ENCODE results near the gene NFASC. TPM values are rescaled to one million over a fixed set of nuclear protein-coding genes. Genes with fewer than 3 reads are reported as not detected.

The NFASC gene
- total RNA-seq, 1 donor from 2014 or later, result 3.8 TPM

- Mint-ChIP-seq H3K4me1 (ENCODE audit: unreplicated experiment) (peaks cover 14% of the 10 kb centered on the region), H3K4me3 (ENCODE audit: unreplicated experiment) (no peak overlapping the region), H3K9me3 (ENCODE audit: unreplicated experiment) (no peaks in the 10 kb centered on the region), H3K27me3 (ENCODE audit: unreplicated experiment) (peaks cover 2% of the 10 kb centered on the region), H3K27ac (ENCODE audit: unreplicated experiment) (no peak overlapping the region), H3K36me3 (ENCODE audit: low read depth, unreplicated experiment) (peaks cover 2% of the 10 kb centered on the region)
- no peak for TF ChIP-seq CTCF (IDR thresholded peaks at IDR 0.05; ENCODE audit: unreplicated experiment)
- DNase-seq (ENCODE audit: low spot score), result no peak
Observed at GRCh38 chr1:204990059-204990664, 119.5 kb downstream of the NFASC start.

GRCh38 chr1:204990721-204991341, 120.2 kb downstream of the NFASC start:
- Mint-ChIP-seq H3K36me3 (ENCODE audit: low read depth, unreplicated experiment) (no peaks in the 10 kb centered on the region), H3K9me3 (ENCODE audit: unreplicated experiment) (no peaks in the 10 kb centered on the region), H3K27ac (ENCODE audit: unreplicated experiment) (no peak overlapping the region), H3K27me3 (ENCODE audit: unreplicated experiment) (peaks cover 1% of the 10 kb centered on the region), H3K4me1 (ENCODE audit: unreplicated experiment) (peaks cover 14% of the 10 kb centered on the region), H3K4me3 (ENCODE audit: unreplicated experiment) (no peak overlapping the region)
- no peak for TF ChIP-seq CTCF (IDR thresholded peaks at IDR 0.05; ENCODE audit: unreplicated experiment)
- no peak for DNase-seq (ENCODE audit: low spot score)

- DNase-seq (ENCODE audit: low spot score), result no peak
- H3K9me3 Mint-ChIP-seq (ENCODE audit: unreplicated experiment), result no peaks in the 10 kb centered on the region
- no peak overlapping the region for H3K4me3 Mint-ChIP-seq (ENCODE audit: unreplicated experiment)
- TF ChIP-seq CTCF (IDR thresholded peaks at IDR 0.05; ENCODE audit: unreplicated experiment), result no peak
- H3K36me3 Mint-ChIP-seq (ENCODE audit: low read depth, unreplicated experiment), result no peaks in the 10 kb centered on the region
- H3K27me3 Mint-ChIP-seq (ENCODE audit: unreplicated experiment), result peaks cover 4% of the 10 kb centered on the region
- peaks cover 14% of the 10 kb centered on the region for H3K4me1 Mint-ChIP-seq (ENCODE audit: unreplicated experiment)
- no peak overlapping the region for H3K27ac Mint-ChIP-seq (ENCODE audit: unreplicated experiment)
Observed at GRCh38 chr1:204991342-204991844, 120.7 kb downstream of the NFASC start.

DNA sequence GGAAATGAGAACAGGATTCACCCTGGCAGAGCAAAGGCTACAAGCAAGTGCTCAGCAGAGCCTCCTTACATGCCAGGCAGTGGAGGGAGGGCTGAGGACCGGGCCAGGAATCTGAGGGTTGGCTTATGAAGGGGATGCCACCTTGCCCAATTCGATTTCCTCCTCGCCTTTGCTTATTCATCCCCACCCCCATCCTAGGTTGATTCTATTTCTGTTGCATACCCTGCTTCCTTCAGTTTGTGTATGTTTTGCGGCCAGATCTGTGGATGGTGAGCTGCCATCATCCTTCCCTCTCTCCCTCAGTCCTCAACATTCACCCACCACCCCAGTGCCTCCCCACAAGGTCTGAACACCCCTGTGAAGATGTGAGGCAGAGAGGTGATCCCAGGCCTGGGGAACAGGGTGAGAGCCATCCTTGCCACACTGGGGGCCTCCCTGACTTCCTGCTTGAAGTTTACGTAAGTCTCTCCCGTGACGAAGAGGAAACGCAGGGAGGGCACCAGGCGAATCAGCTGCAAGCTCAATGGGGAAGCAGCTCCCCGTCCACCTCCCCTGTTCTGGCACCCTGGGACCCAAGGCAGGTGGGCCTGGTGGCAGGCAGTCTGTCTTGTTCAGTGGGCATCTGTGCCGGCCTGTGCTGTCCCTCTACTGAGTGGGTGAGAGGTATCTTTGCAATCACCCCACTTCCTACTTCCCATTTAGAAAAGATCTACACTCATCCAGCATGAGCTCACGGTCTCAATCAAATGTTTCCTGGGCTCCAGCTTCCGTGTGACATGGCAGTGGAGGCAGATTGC, 121.7 kb downstream of the NFASC start:
- no peak overlapping the region for H3K4me3 Mint-ChIP-seq (ENCODE audit: unreplicated experiment)
- no peak overlapping the region for H3K27ac Mint-ChIP-seq (ENCODE audit: unreplicated experiment)
- H3K27me3 Mint-ChIP-seq (ENCODE audit: unreplicated experiment), result peaks cover 6% of the 10 kb centered on the region
- DNase-seq (ENCODE audit: low spot score), result no peak
- peaks cover 15% of the 10 kb centered on the region for H3K4me1 Mint-ChIP-seq (ENCODE audit: unreplicated experiment)
- no peaks in the 10 kb centered on the region for H3K9me3 Mint-ChIP-seq (ENCODE audit: unreplicated experiment)
- no peak for TF ChIP-seq CTCF (IDR thresholded peaks at IDR 0.05; ENCODE audit: unreplicated experiment)
- H3K36me3 Mint-ChIP-seq (ENCODE audit: low read depth, unreplicated experiment), result no peaks in the 10 kb centered on the region

DNA sequence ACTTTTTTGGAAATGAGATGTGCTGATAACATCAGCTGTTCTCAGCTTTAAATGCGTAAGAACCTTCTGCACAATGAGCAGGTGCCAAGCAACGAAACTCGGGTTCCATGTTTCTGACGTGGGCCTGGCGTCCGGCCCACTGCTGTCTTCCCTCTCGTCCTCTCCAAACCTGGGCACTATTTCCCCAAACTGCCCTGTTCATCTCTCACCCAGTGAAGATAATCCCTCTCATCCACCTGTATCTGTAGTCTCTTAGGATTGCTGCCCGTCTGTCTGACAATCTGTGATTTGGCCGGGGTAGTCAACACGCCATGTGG, 122.3 kb downstream of the NFASC start:
- TF ChIP-seq CTCF (IDR thresholded peaks at IDR 0.05; ENCODE audit: unreplicated experiment), result no peak
- no peak overlapping the region for H3K4me3 Mint-ChIP-seq (ENCODE audit: unreplicated experiment)
- no peak for DNase-seq (ENCODE audit: low spot score)
- peaks cover 17% of the 10 kb centered on the region for H3K4me1 Mint-ChIP-seq (ENCODE audit: unreplicated experiment)
- H3K27ac Mint-ChIP-seq (ENCODE audit: unreplicated experiment), result no peak overlapping the region
- H3K36me3 Mint-ChIP-seq (ENCODE audit: low read depth, unreplicated experiment), result no peaks in the 10 kb centered on the region
- peaks cover 7% of the 10 kb centered on the region for H3K27me3 Mint-ChIP-seq (ENCODE audit: unreplicated experiment)
- no peaks in the 10 kb centered on the region for H3K9me3 Mint-ChIP-seq (ENCODE audit: unreplicated experiment)

Data from endothelial cell (in vitro differentiated cells).